Measurements from ENCODE around the gene WDR82. TPM values are rescaled to one million over a fixed set of nuclear protein-coding genes. Genes with fewer than 3 reads are reported as not detected.
"Not testable (repeated sequence)": the region's sequence is repeated elsewhere in the genome, so short reads cannot be mapped to it uniquely, and the experiment has no call there.

The WDR82 gene
- total and polyA plus RNA-seq, 9 donors, result 52.6 to 103 (median 87.9) TPM

DNA sequence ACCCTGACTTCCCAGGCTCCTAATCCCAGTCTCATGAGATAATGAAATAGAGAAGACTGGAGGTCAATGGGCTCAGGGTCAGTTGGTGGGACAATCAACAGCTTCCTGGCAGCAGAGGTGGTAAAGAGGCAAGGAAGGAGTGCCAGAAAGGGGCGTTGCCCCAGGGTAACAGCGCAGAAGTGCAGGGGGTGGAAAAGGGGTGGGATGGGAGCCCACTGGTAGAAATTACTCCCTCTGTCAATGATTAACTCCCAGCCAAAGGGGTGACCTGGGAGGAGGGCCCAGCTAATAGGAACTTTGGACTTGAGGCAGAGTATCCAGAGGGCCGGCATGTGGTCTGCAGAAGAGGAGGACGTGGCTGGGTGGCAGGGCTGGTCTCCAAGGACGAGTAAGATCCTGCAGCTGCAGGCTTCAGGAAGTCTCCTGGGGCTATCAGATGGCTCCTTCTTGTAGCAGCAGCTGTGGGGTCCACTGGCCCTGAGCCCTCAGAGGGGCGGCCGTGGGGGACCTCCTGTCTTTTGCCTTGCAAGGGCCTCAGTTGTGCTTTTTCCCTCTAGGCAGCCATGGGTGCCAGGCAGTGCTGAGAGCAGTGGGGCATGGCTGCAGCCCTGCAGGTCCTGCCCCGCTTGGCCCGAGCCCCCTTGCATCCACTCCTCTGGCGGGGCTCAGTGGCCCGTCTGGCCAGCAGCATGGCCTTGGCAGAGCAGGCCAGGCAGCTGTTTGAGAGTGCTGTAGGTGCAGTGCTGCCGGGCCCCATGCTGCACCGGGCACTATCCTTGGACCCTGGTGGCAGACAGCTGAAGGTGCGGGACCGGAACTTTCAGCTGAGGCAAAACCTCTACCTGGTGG is 11.5 kb upstream of the WDR82 start:
- 61% methylated on average over 10 of the region's 15 CpGs for WGBS (ENCODE audit: insufficient coverage)

DNA sequence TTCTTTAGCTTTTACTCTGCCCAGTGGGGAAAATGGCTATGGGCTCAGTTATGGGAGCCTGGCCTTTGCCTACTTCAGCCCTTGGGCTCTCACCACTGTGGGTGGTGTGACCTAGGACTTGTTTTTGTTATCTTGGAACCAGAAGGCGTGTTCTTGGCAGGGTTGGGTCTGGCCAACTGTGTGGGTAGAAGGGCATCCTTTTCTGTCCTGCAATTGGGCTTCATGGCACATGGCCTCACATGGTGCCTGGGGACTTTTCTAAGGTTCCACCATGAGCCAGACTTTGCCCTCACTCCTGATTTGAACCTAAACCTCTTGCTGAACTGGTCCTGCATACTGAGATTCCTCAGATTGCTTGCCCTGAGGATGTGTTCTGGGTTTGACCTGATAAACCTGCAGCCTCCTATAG is 10.9 kb upstream of the WDR82 start:
- DNase-seq, result no peak
- H3K27ac ChIP-seq (ENCODE audit: low read length), result no peak overlapping the region
- no peaks in the 10 kb centered on the region for H3K27me3 ChIP-seq (ENCODE audit: control insufficient read depth, insufficient read depth, low read length)
- H3K4me3 ChIP-seq (ENCODE audit: low read length), result no peak overlapping the region
- H3K4me1 ChIP-seq (ENCODE audit: control insufficient read depth, insufficient read depth, low read length), result peaks cover 12% of the 10 kb centered on the region
- WGBS (ENCODE audit: insufficient coverage), result no CpG with 5 or more reads among the region's 1 CpG
- H3K9me3 ChIP-seq (replicated peaks; ENCODE audit: control insufficient read depth, low read depth, low read length), result no peaks in the 10 kb centered on the region
- H3K36me3 ChIP-seq (ENCODE audit: control insufficient read depth, insufficient read depth, low read length), result peaks cover 16% of the 10 kb centered on the region

More for the DNA sequence above, 11.5 kb upstream of the WDR82 start:
- Histone ChIP-seq H3K36me3 (ENCODE audit: control insufficient read depth, insufficient read depth, low read length) (peaks cover 16% of the 10 kb centered on the region), H3K27me3 (ENCODE audit: control insufficient read depth, insufficient read depth, low read length) (no peaks in the 10 kb centered on the region), H3K27ac (ENCODE audit: low read length) (no peak overlapping the region), H3K4me1 (ENCODE audit: control insufficient read depth, insufficient read depth, low read length) (peaks cover 12% of the 10 kb centered on the region), H3K9me3 (replicated peaks; ENCODE audit: control insufficient read depth, low read depth, low read length) (no peaks in the 10 kb centered on the region), H3K4me3 (ENCODE audit: low read length) (no peak overlapping the region)
- no peak for DNase-seq

- Histone ChIP-seq H3K27me3 (ENCODE audit: control insufficient read depth, insufficient read depth, low read length) (no peaks in the 10 kb centered on the region), H3K4me1 (ENCODE audit: control insufficient read depth, insufficient read depth, low read length) (peaks cover 12% of the 10 kb centered on the region), H3K9me3 (replicated peaks; ENCODE audit: control insufficient read depth, low read depth, low read length) (no peaks in the 10 kb centered on the region), H3K27ac (ENCODE audit: low read length) (no peak overlapping the region), H3K4me3 (ENCODE audit: low read length) (no peak overlapping the region), H3K36me3 (ENCODE audit: control insufficient read depth, insufficient read depth, low read length) (peaks cover 14% of the 10 kb centered on the region)
- DNase-seq, result no peak
- 88% methylated on average over 4 of the region's 6 CpGs for WGBS (ENCODE audit: insufficient coverage)
These were observed 10.2 kb upstream of the WDR82 start for GRCh38 chr3:52288674-52289073.

GRCh38 chr3:52286777-52287110 is 8.3 kb upstream of the WDR82 start:
- Histone ChIP-seq H3K27ac (ENCODE audit: low read length) (peak overlapping the region; percentile 100), H3K27me3 (ENCODE audit: control insufficient read depth, insufficient read depth, low read length) (no peaks in the 10 kb centered on the region), H3K4me1 (ENCODE audit: control insufficient read depth, insufficient read depth, low read length) (peaks cover 12% of the 10 kb centered on the region), H3K36me3 (ENCODE audit: control insufficient read depth, insufficient read depth, low read length) (peaks cover 13% of the 10 kb centered on the region), H3K9me3 (replicated peaks; ENCODE audit: control insufficient read depth, low read depth, low read length) (no peaks in the 10 kb centered on the region), H3K4me3 (ENCODE audit: low read length) (peak overlapping the region; percentile 99)
- 62% methylated on average over 5 of the region's 8 CpGs for WGBS (ENCODE audit: insufficient coverage)
- DNase-seq, result no peak

DNA sequence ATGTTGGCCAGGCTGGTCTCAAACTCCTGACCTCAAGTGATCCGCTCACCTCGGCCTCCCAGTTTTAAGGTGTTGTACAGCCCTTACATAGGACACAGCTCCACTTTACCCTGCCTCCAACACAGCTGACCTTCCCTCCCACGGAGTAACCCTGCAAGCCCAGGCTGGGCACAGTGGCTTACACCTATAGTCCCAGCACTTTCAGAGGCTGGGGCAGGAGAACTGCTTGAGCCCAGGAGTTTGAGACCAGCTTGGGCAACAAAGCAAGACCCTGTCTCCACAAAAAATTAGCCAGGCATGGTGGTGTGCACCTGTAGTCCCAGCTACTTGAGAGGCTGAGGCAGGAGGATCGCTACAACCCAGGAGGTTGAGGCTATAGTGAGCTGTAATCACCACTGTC is 5.6 kb upstream of the WDR82 start:
- not testable (repeated sequence) for DNase-seq
- H3K4me1 ChIP-seq (ENCODE audit: control insufficient read depth, insufficient read depth, low read length), result peaks cover 23% of the 10 kb centered on the region
- 87% methylated on average over 2 of the region's 4 CpGs for WGBS (ENCODE audit: insufficient coverage)

GRCh38 chr3:52283306-52283705 is 4.9 kb upstream of the WDR82 start:
- Histone ChIP-seq H3K4me1 (ENCODE audit: control insufficient read depth, insufficient read depth, low read length) (peaks cover 19% of the 10 kb centered on the region), H3K9me3 (replicated peaks; ENCODE audit: control insufficient read depth, low read depth, low read length) (no peaks in the 10 kb centered on the region), H3K27ac (ENCODE audit: low read length) (no peak overlapping the region), H3K36me3 (ENCODE audit: control insufficient read depth, insufficient read depth, low read length) (peaks cover 6% of the 10 kb centered on the region), H3K27me3 (ENCODE audit: control insufficient read depth, insufficient read depth, low read length) (no peaks in the 10 kb centered on the region), H3K4me3 (ENCODE audit: low read length) (no peak overlapping the region)
- no peak for DNase-seq
- no CpG with 5 or more reads among the region's 1 CpG for WGBS (ENCODE audit: insufficient coverage)

More for the DNA sequence above, 5.6 kb upstream of the WDR82 start:
- not testable (repeated sequence) for H3K27me3 ChIP-seq (ENCODE audit: control insufficient read depth, insufficient read depth, low read length); H3K36me3 ChIP-seq (ENCODE audit: control insufficient read depth, insufficient read depth, low read length); H3K4me3 ChIP-seq (ENCODE audit: low read length); H3K27ac ChIP-seq (ENCODE audit: low read length); H3K9me3 ChIP-seq (replicated peaks; ENCODE audit: control insufficient read depth, low read depth, low read length)

DNA sequence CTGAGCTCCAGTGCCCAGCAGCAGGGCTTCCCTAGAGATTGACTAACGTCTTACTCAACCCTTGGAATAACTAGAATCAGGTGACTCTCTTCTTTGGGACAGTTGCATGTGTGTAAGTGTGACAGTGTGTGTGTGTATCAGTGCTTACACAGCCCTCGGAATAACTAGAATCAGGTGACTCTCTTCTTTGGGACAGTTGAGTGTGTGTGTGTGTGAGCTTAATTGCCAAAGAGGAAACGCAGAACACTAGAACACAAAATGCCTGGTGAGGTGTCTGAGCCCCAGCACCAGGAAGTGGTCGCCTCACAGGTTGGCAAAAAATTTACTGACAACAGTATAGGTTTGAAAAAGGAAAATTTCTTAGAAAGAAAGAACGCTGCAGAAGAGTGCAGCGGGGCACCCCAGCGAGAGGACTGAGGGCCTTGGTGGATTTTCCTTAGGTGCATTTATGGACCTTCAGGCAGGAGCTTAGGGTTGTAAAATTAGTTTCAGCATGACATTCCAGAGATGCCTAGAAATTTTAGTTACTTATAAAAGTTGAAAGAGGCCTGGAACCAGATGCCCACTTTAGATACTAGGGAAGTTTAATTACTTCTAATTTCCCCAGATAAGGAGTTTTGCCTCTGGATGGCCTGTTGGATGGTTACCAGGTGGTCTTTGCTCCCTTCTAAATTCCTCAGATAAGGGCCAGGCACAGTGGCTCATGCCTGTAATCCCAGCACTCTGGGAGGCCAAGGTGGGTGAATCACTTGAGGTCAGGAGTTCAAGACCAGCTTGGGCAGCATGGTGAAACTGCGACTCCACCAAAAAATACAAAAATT is 3.7 kb upstream of the WDR82 start:
- H3K36me3 ChIP-seq (ENCODE audit: control insufficient read depth, insufficient read depth, low read length), result peaks cover 6% of the 10 kb centered on the region
- H3K4me1 ChIP-seq (ENCODE audit: control insufficient read depth, insufficient read depth, low read length), result peaks cover 18% of the 10 kb centered on the region
- 62% methylated on average over 3 of the region's 8 CpGs for WGBS (ENCODE audit: insufficient coverage)
- no peaks in the 10 kb centered on the region for H3K27me3 ChIP-seq (ENCODE audit: control insufficient read depth, insufficient read depth, low read length)
- H3K27ac ChIP-seq (ENCODE audit: low read length), result no peak overlapping the region
- no peaks in the 10 kb centered on the region for H3K9me3 ChIP-seq (replicated peaks; ENCODE audit: control insufficient read depth, low read depth, low read length)
- no peak for DNase-seq
- no peak overlapping the region for H3K4me3 ChIP-seq (ENCODE audit: low read length)

DNA sequence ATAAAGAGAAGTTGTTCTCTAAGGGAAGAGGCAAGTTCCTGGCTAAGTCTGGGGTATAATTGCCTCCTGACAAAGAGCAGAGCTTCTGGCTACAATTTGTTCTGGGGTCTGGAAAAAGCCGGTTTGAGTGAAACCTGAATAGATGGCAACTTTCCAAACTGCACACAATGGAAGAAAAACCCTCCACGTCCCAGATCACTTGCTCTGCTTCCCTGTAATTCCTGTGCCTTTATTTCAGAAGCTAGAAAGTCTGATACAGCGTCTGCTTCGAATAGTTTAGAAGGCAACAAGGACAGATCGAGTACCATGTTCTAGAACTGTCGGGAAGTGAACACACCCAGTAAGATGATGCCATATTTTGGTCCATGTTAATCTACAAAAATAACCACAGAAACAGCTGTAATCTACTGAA is 1.6 kb upstream of the WDR82 start:
- peak; percentile 81 for DNase-seq
- H3K27me3 ChIP-seq (ENCODE audit: control insufficient read depth, insufficient read depth, low read length), result no peaks in the 10 kb centered on the region
- peaks cover 6% of the 10 kb centered on the region for H3K36me3 ChIP-seq (ENCODE audit: control insufficient read depth, insufficient read depth, low read length)
- WGBS (ENCODE audit: insufficient coverage), result 10% methylated on average over 2 of the region's 6 CpGs
- peaks cover 26% of the 10 kb centered on the region for H3K4me1 ChIP-seq (ENCODE audit: control insufficient read depth, insufficient read depth, low read length)
- H3K27ac ChIP-seq (ENCODE audit: low read length), result peak overlapping the region; percentile 96
- no peaks in the 10 kb centered on the region for H3K9me3 ChIP-seq (replicated peaks; ENCODE audit: control insufficient read depth, low read depth, low read length)
- H3K4me3 ChIP-seq (ENCODE audit: low read length), result no peak overlapping the region

DNA sequence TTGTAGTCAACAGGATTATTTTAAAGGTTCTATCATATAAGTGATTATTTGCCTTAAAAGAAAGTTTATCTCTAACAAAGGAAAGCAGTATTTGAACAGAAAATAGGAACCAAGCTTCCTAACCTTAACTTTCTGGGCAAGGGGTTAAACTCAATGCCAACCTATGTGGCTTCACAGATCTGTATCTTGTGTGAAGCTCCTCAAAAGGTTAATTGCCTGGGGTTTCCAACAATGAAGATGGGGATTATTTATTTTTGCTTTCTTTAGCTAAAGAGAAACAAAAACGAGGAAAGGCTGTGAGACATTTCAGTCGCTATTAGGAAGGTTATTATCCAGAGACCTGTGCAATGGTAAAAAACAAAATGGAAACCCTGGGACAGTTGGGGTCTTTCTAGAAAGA is 1.1 kb upstream of the WDR82 start:
- peaks cover 9% of the 10 kb centered on the region for H3K36me3 ChIP-seq (ENCODE audit: control insufficient read depth, insufficient read depth, low read length)
- WGBS (ENCODE audit: insufficient coverage), result 23% methylated on average over 2 of the region's 2 CpGs
- H3K9me3 ChIP-seq (replicated peaks; ENCODE audit: control insufficient read depth, low read depth, low read length), result no peaks in the 10 kb centered on the region
- peak overlapping the region; percentile 96 for H3K27ac ChIP-seq (ENCODE audit: low read length)
- H3K4me1 ChIP-seq (ENCODE audit: control insufficient read depth, insufficient read depth, low read length), result peaks cover 26% of the 10 kb centered on the region
- no peaks in the 10 kb centered on the region for H3K27me3 ChIP-seq (ENCODE audit: control insufficient read depth, insufficient read depth, low read length)
- DNase-seq, result no peak
- H3K4me3 ChIP-seq (ENCODE audit: low read length), result no peak overlapping the region

DNA sequence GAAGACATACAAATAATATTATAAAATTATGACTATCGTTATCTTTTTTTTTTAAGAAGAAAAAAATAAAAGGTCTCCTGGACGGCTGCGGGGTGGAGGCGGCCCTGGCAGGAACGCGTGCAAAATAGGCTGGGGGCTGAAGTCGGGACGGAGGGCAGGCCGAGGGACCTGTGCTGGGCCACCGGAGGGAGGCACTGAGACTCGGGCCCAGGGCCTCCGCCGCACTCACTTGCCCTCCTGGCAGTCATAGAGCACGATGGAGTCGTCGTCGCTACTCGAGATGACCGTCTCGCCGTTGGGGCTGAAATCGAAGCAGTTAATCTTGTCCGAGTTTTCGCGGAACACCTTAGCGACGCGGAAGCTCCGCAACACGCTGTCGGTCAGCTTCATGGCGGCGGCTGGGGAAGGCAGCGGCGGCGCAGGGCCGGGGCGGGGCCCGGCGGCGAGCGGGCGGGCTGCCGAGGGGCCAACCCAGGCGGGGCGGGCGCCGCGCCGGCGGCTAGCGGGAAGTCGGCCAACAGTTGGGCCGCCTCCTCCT is 408 bp downstream of the WDR82 start:
- Histone ChIP-seq H3K36me3 (ENCODE audit: control insufficient read depth, insufficient read depth, low read length) (peaks cover 18% of the 10 kb centered on the region), H3K4me3 (ENCODE audit: low read length) (peak overlapping the region; percentile 74), H3K27me3 (ENCODE audit: control insufficient read depth, insufficient read depth, low read length) (no peaks in the 10 kb centered on the region), H3K27ac (ENCODE audit: low read length) (peak overlapping the region; percentile 96), H3K4me1 (ENCODE audit: control insufficient read depth, insufficient read depth, low read length) (peaks cover 31% of the 10 kb centered on the region), H3K9me3 (replicated peaks; ENCODE audit: control insufficient read depth, low read depth, low read length) (no peaks in the 10 kb centered on the region)
- no peak for DNase-seq
- under 1% methylated on average over 46 of the region's 54 CpGs for WGBS (ENCODE audit: insufficient coverage)
